HepG2 (cell line): ENCODE results near the gene CLASRP. TPM values are rescaled to one million over a fixed set of nuclear protein-coding genes. Genes with fewer than 3 reads are reported as not detected.

Experiments
- CTCF ChIP-seq: sonication (generic); formaldehyde crosslinking; IDR thresholded peaks from 2 replicates; pipeline ENCODE4 v1.5.0; 2020; ENCODE audit warnings: mild to moderate bottlenecking, missing genetic modification reagents, moderate library complexity
- ELF3 ChIP-seq: IDR thresholded peaks from 2 replicates; pipeline ENCODE4 v1.6.1; 2016; ENCODE audit warnings: missing genetic modification reagents, missing compliant biosample characterization
- ELF4 ChIP-seq: sonication (generic); formaldehyde crosslinking; IDR thresholded peaks from 2 replicates; pipeline ENCODE4 v1.5.0; 2020; ENCODE audit warnings: missing genetic modification reagents, mild to moderate bottlenecking, moderate library complexity, borderline replicate concordance
- FOXK1 ChIP-seq: sonication (generic); formaldehyde crosslinking; IDR thresholded peaks from 2 replicates; pipeline ENCODE4 v1.4.0; 2020; ENCODE audit warnings: low read depth, missing genetic modification reagents, borderline replicate concordance
- IRF2 ChIP-seq: IDR thresholded peaks from 2 replicates; pipeline ENCODE4 v1.6.1; 2018; ENCODE audit warnings: missing genetic modification reagents, missing compliant biosample characterization
- IRX3 ChIP-seq: sonication (generic); formaldehyde crosslinking; IDR thresholded peaks from 2 replicates; pipeline ENCODE4 v1.8.1; 2023; ENCODE audit warnings: mild to moderate bottlenecking, low read depth, missing genetic modification reagents, borderline replicate concordance
- KLF16 ChIP-seq, 2 experiments: sonication (generic) in 1 of 2; formaldehyde crosslinking in 1 of 2; IDR thresholded peaks; 2 replicates each; pipeline versions ENCODE4 v1.6.1 to v1.8.0; 2016 to 2023; ENCODE audit warnings: missing genetic modification reagents in 2 of 2, missing compliant biosample characterization in 1 of 2
- NR2F6 ChIP-seq, 2 experiments: IDR thresholded peaks; 2 replicates each; pipeline ENCODE4 v1.6.1; 2016; ENCODE audit warnings: antibody characterized with exemption in 1 of 2, mild to moderate bottlenecking in 1 of 2
- RBFOX2 ChIP-seq: fragments of 200-400 bp; formaldehyde crosslinking; IDR thresholded peaks from 2 replicates; pipeline ENCODE4 v1.6.1; 2017; ENCODE audit warnings: low read depth, mild to moderate bottlenecking, low read length
- RFX1 ChIP-seq: fragments of 450-650 bp; IDR thresholded peaks from 2 replicates; pipeline ENCODE4 v1.6.1; 2017
- SP2 ChIP-seq: sonication (generic); formaldehyde crosslinking; IDR thresholded peaks from 2 replicates; pipeline ENCODE4 v1.5.1; 2020; ENCODE audit warnings: mild to moderate bottlenecking, missing genetic modification reagents
- TARDBP ChIP-seq: sonication (generic); formaldehyde crosslinking; IDR thresholded peaks from 2 replicates; pipeline ENCODE4 v1.8.0; 2022; ENCODE audit warnings: mild to moderate bottlenecking, missing genetic modification reagents
- ZBTB44 ChIP-seq: sonication (generic); formaldehyde crosslinking; IDR thresholded peaks from 2 replicates; pipeline ENCODE4 v1.4.0; 2020; ENCODE audit warnings: missing genetic modification reagents
- ZNF251 ChIP-seq: sonication (generic); formaldehyde crosslinking; IDR thresholded peaks from 2 replicates; pipeline ENCODE4 v1.9.0; 2021; ENCODE audit warnings: mild to moderate bottlenecking, missing genetic modification reagents
- polyA plus RNA-seq, 8 experiments: library from polyadenylated mRNA; depleted of rRNA in 3 of 8; stranded (reverse) in 7 of 8; unstranded in 1 of 8; fragments of >200 nt; fragmentation: Illumina TruSeq in 4 of 8; extraction: Trizol in 4 of 8; gene quantifications; 2 replicates each; pipeline versions ENCODE4 v1.2.1 to v1.2.3, GENCODE V29; 2011 to 2016; ENCODE audit warnings: low read depth in 4 of 8, missing spikeins in 1 of 8, mixed read lengths in 1 of 8; ENCODE audit not compliant: insufficient read depth in 1 of 8
- total RNA-seq, 5 experiments: library from RNA; depleted of rRNA; stranded (reverse); fragments of >200 nt; fragmentation: Illumina TruSeq; extraction: Trizol; gene quantifications; 2 replicates each; pipeline ENCODE4 v1.2.3, GENCODE V29; 2016; ENCODE audit warnings: low read depth in 1 of 5
- TF ChIP-seq, protein P1 (sequence below): sonication (generic); formaldehyde crosslinking; IDR thresholded peaks from 2 replicates; pipeline ENCODE4 v1.8.0; 2022; ENCODE audit warnings: missing genetic modification reagents, mild to moderate bottlenecking, inconsistent platforms, borderline replicate concordance
- TF ChIP-seq, protein P2 (sequence below): sonication (generic); formaldehyde crosslinking; IDR thresholded peaks from 2 replicates; pipeline ENCODE4 v1.4.0; 2020; ENCODE audit warnings: missing genetic modification reagents
- TF ChIP-seq, protein P3 (sequence below): IDR thresholded peaks from 2 replicates; pipeline ENCODE4 v1.6.1; 2016; ENCODE audit warnings: missing compliant biosample characterization, missing genetic modification reagents, borderline replicate concordance
- TF ChIP-seq, protein P4 (sequence below): sonication (generic); formaldehyde crosslinking; IDR thresholded peaks from 2 replicates; pipeline ENCODE4; 2020; ENCODE audit warnings: missing genetic modification reagents, mild to moderate bottlenecking, borderline replicate concordance

CLASRP gene
- total and polyA plus RNA-seq, 2 of the 13 experiments (the other 11 are each of a cell fraction or from before 2014, with no cell fraction given), result 32.0 to 51.4 TPM

DNA sequence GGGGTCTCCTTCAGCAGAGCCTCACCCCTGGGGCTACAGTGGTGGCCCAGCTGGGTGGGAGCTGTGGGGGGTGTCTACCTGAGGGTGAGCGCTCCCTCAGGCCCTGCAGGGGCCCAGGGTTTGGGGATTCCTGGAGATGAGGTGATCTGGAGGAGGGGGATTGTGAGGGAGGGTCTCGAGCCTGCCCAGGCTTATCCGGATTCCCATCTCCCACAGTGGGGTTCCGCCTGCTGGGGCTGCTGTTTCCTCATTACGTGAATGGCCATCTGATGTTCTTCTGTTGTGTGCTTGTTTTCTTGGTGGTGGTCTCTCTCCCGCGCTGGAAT, 58.6 kb downstream of the CLASRP start (continued):
- TF ChIP-seq, protein P1, sequence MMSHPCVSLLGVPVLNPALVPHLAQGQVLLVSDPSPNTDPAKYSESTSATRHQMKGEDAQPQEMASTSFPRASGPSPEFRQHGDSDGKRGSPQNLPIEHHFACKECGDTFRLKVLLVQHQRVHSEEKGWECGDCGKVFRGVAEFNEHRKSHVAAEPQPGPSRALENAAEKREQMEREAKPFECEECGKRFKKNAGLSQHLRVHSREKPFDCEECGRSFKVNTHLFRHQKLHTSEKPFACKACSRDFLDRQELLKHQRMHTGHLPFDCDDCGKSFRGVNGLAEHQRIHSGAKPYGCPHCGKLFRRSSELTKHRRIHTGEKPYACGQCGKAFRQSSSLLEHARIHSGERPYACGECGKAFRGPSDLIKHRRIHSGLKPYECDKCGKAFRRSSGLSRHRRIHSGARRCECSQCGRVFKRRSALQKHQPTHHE (CRISPR knock-in tag), result no peak
- TF ChIP-seq SP2, result no peak
- TF ChIP-seq, protein P2, sequence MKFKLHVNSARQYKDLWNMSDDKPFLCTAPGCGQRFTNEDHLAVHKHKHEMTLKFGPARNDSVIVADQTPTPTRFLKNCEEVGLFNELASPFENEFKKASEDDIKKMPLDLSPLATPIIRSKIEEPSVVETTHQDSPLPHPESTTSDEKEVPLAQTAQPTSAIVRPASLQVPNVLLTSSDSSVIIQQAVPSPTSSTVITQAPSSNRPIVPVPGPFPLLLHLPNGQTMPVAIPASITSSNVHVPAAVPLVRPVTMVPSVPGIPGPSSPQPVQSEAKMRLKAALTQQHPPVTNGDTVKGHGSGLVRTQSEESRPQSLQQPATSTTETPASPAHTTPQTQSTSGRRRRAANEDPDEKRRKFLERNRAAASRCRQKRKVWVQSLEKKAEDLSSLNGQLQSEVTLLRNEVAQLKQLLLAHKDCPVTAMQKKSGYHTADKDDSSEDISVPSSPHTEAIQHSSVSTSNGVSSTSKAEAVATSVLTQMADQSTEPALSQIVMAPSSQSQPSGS (CRISPR knock-in tag), result no peak
- no peak for TF ChIP-seq TARDBP (CRISPR knock-in tag)
- TF ChIP-seq, protein P3, sequence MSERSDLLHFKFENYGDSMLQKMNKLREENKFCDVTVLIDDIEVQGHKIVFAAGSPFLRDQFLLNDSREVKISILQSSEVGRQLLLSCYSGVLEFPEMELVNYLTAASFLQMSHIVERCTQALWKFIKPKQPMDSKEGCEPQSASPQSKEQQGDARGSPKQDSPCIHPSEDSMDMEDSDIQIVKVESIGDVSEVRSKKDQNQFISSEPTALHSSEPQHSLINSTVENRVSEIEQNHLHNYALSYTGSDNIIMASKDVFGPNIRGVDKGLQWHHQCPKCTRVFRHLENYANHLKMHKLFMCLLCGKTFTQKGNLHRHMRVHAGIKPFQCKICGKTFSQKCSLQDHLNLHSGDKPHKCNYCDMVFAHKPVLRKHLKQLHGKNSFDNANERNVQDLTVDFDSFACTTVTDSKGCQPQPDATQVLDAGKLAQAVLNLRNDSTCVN (CRISPR knock-in tag), result no peak
- no peak for TF ChIP-seq IRF2 (CRISPR knock-in tag)
- TF ChIP-seq IRX3 (CRISPR knock-in tag), result no peak
- TF ChIP-seq RBFOX2, result no peak
- no peak for TF ChIP-seq RFX1
- TF ChIP-seq ZNF251 (CRISPR knock-in tag), result no peak
- TF ChIP-seq CTCF, result peak; percentile 27
- TF ChIP-seq KLF16 (CRISPR knock-in tag; IDR thresholded peaks at IDR 0.05), result 0 out of 4 replicates have a peak, but pooled peaks of 1 of the 2 experiments have one; percentile 31
- TF ChIP-seq ELF4 (CRISPR knock-in tag), result no peak
- TF ChIP-seq, protein P4, sequence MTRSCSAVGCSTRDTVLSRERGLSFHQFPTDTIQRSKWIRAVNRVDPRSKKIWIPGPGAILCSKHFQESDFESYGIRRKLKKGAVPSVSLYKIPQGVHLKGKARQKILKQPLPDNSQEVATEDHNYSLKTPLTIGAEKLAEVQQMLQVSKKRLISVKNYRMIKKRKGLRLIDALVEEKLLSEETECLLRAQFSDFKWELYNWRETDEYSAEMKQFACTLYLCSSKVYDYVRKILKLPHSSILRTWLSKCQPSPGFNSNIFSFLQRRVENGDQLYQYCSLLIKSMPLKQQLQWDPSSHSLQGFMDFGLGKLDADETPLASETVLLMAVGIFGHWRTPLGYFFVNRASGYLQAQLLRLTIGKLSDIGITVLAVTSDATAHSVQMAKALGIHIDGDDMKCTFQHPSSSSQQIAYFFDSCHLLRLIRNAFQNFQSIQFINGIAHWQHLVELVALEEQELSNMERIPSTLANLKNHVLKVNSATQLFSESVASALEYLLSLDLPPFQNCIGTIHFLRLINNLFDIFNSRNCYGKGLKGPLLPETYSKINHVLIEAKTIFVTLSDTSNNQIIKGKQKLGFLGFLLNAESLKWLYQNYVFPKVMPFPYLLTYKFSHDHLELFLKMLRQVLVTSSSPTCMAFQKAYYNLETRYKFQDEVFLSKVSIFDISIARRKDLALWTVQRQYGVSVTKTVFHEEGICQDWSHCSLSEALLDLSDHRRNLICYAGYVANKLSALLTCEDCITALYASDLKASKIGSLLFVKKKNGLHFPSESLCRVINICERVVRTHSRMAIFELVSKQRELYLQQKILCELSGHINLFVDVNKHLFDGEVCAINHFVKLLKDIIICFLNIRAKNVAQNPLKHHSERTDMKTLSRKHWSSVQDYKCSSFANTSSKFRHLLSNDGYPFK, result no peak
- 0 out of 2 replicates have a peak, but pooled peaks have one; percentile 17 for TF ChIP-seq FOXK1
- no peak for TF ChIP-seq ELF3
- TF ChIP-seq NR2F6 (IDR thresholded peaks at IDR 0.05), result no peak
- no peak for TF ChIP-seq NR2F6 (CRISPR knock-in tag; IDR thresholded peaks at IDR 0.05)
- no peak for TF ChIP-seq ZBTB44 (CRISPR knock-in tag)
